ENCODE measurements around the gene KCNMB4. TPM values are rescaled to one million over a fixed set of nuclear protein-coding genes. Genes with fewer than 3 reads are reported as not detected.
A peak's percentile ranks its signal among the peaks of the same experiment; 100 is the strongest.

Gene KCNMB4
- total RNA-seq, 1 donor from 2014 or later = 8.4 TPM

- Mint-ChIP-seq H3K4me1 (ENCODE audit: unreplicated experiment) (no peaks in the 10 kb centered on the region), H3K36me3 (no peaks in the 10 kb centered on the region), H3K9me3 (no peaks in the 10 kb centered on the region), H3K27ac (peak overlapping the region; percentile 7), H3K27me3 (peaks cover 30% of the 10 kb centered on the region), H3K4me3 (peak overlapping the region; percentile 83)
- TF ChIP-seq, protein P1, sequence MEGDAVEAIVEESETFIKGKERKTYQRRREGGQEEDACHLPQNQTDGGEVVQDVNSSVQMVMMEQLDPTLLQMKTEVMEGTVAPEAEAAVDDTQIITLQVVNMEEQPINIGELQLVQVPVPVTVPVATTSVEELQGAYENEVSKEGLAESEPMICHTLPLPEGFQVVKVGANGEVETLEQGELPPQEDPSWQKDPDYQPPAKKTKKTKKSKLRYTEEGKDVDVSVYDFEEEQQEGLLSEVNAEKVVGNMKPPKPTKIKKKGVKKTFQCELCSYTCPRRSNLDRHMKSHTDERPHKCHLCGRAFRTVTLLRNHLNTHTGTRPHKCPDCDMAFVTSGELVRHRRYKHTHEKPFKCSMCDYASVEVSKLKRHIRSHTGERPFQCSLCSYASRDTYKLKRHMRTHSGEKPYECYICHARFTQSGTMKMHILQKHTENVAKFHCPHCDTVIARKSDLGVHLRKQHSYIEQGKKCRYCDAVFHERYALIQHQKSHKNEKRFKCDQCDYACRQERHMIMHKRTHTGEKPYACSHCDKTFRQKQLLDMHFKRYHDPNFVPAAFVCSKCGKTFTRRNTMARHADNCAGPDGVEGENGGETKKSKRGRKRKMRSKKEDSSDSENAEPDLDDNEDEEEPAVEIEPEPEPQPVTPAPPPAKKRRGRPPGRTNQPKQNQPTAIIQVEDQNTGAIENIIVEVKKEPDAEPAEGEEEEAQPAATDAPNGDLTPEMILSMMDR (conservative IDR thresholded peaks at IDR 0.05) = no peak
- no peak for DNase-seq (ENCODE audit: extremely low spot score, unreplicated experiment)
These were observed 1.2 kb upstream of the KCNMB4 start for GRCh38 chr12:70364695-70365397.

DNA sequence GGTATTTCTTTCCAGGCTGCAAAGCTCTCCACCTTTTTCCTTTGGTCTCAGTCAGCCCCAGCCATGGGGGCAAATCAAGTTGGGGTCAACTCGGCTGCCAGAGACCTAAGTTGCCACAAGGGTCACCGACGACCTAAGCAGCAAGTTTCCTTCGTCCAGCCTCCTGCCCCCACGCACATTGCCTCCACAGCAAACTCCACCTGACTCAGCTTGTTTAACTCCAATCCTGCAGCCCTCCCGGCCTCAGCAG lies 767 bp upstream of the KCNMB4 start:
- Mint-ChIP-seq H3K4me1 (ENCODE audit: unreplicated experiment) (no peaks in the 10 kb centered on the region), H3K27ac (no peak overlapping the region), H3K4me3 (peak overlapping the region; percentile 83), H3K27me3 (peaks cover 30% of the 10 kb centered on the region), H3K9me3 (no peaks in the 10 kb centered on the region), H3K36me3 (no peaks in the 10 kb centered on the region)
- TF ChIP-seq, protein P1 (conservative IDR thresholded peaks at IDR 0.05) = no peak
- DNase-seq (ENCODE audit: extremely low spot score, unreplicated experiment) = no peak

DNA sequence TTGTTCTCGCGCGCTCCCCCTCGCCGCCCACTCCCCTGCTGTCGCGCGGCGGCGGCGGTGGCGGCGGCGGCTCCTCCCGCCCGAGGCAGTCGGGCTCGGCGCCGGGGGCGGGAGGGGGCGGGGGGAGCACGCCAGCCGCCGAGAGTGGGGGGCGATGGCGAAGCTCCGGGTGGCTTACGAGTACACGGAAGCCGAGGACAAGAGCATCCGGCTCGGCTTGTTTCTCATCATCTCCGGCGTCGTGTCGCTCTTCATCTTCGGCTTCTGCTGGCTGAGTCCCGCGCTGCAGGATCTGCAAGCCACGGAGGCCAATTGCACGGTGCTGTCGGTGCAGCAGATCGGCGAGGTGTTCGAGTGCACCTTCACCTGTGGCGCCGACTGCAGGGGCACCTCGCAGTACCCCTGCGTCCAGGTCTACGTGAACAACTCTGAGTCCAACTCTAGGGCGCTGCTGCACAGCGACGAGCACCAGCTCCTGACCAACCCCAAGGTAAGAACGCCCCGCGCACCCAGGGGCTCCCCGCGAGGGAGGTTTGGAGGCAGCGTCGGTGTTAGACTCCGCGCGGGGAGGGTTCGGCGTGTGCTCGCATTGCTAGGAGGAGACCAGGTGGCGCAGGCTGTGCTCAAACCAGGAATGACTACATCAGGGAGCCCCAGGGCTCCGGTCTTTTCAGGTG lies 629 bp downstream of the KCNMB4 start:
- Mint-ChIP-seq H3K36me3 (peaks cover 3% of the 10 kb centered on the region), H3K27me3 (peaks cover 28% of the 10 kb centered on the region), H3K27ac (peak overlapping the region; percentile 85), H3K4me3 (peak overlapping the region; percentile 94), H3K4me1 (ENCODE audit: unreplicated experiment) (no peaks in the 10 kb centered on the region), H3K9me3 (no peaks in the 10 kb centered on the region)
- TF ChIP-seq, protein P1 (conservative IDR thresholded peaks at IDR 0.05) = peak; percentile 16
- no peak for DNase-seq (ENCODE audit: extremely low spot score, unreplicated experiment)

- DNase-seq (ENCODE audit: extremely low spot score, unreplicated experiment) = no peak
- peaks cover 25% of the 10 kb centered on the region for H3K27me3 Mint-ChIP-seq
- peak overlapping the region; percentile 94 for H3K4me3 Mint-ChIP-seq
- no peaks in the 10 kb centered on the region for H3K4me1 Mint-ChIP-seq (ENCODE audit: unreplicated experiment)
- peak overlapping the region; percentile 85 for H3K27ac Mint-ChIP-seq
- TF ChIP-seq, protein P1 (conservative IDR thresholded peaks at IDR 0.05) = no peak
- H3K9me3 Mint-ChIP-seq = peaks cover 3% of the 10 kb centered on the region
- H3K36me3 Mint-ChIP-seq = peaks cover 11% of the 10 kb centered on the region
These were observed 1.4 kb downstream of the KCNMB4 start for GRCh38 chr12:70367258-70368141.

- Mint-ChIP-seq H3K9me3 (peaks cover 4% of the 10 kb centered on the region), H3K27ac (no peak overlapping the region), H3K27me3 (no peaks in the 10 kb centered on the region), H3K4me1 (ENCODE audit: unreplicated experiment) (no peaks in the 10 kb centered on the region), H3K4me3 (no peak overlapping the region), H3K36me3 (peaks cover 17% of the 10 kb centered on the region)
- DNase-seq (ENCODE audit: extremely low spot score, unreplicated experiment) = no peak
- TF ChIP-seq, protein P1 (conservative IDR thresholded peaks at IDR 0.05) = no peak
These were observed 6.8 kb downstream of the KCNMB4 start for GRCh38 chr12:70372881-70373280.
